HG03457 (cell line): ENCODE measurements around the gene LSAMP.
"Not testable (repeated sequence)": the region's sequence is repeated elsewhere in the genome, so short reads cannot be mapped to it uniquely, and the experiment has no call there.

Source experiments
- ATAC-seq: cut with Tn5 transposase; IDR thresholded peaks from one replicate; pipeline ENCODE4 v1.9.1; 2021; ENCODE audit warnings: moderate number of reproducible peaks; ENCODE audit not compliant: unreplicated experiment

The LSAMP gene

GRCh38 chr3:116247605-116248004, 197.7 kb downstream of the LSAMP start:
- ATAC-seq = no peak

GRCh38 chr3:116246406-116246980, 198.8 kb downstream of the LSAMP start:
- no peak for ATAC-seq

DNA sequence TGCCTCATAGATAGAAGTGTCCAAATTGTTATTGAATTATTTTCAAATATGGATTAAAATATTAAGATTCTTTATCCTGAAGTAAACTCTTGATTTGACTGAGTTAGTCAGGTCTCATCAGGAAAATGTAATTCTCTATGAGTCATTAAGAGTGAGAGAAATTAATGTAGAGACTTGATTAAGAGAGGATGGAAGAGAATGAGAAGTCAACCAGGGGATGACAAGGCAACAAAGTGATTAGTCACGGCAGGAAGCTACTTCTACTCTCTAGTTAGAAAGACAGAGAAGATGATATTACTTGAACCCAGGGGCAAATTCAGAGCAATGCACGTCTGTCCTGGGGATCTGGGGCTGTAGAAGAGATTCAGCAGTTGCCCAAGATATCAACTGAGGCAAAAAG, 202.5 kb downstream of the LSAMP start:
- ATAC-seq = no peak

DNA sequence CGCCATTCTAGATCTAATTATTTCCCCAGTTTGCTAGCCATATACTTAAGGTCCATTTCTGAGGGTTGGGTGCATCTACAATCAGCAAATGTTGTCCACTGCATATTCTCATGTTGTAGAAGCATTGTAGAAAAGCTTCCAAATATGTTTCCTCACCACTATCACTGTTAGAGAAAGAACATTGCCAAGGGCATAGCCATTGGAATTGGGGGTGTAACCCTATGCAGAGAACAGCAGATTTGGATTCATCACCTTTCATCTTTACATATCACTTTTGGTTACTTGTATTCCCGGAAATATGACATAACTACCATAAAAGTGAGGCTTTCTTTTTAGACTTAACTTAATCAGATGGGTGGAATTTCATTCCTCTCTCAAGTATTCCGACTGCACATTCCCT, 203.6 kb downstream of the LSAMP start:
- ATAC-seq = no peak

GRCh38 chr3:116240261-116240660, 205.0 kb downstream of the LSAMP start:
- no peak for ATAC-seq

DNA sequence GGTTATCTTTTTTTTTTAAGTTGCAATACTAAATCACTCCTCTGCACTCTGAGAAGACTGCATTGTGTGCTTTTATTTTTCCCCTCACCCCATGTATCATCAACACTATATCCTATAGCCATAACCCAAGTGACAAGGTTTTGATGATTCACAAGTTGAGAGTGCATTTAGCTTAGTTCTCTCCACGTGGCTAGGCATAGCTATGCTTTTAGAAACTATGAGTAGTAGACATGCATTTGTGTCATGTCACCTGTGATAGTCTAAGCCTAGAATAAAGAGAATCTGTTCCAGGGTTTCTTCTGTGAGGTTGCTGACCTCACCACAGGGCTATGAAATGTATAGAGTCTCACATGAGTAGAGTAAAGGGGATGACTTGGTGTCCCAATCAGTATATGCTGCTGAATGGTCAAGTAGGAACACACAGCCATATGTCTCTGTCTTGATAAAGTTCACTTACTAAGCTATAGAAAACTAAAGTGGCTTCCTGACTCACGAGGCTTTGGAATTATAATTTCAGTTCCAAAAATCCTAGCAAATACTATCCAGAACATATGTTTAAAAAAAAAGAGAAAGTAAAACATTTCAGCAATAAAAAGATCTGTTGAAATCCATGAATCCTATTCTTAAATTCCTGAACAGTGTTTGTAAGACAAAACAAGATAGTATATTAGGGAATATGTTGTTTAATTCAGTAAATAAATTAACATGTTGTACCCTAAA, 206.3 kb downstream of the LSAMP start:
- no peak for ATAC-seq

GRCh38 chr3:116233711-116234357, 211.5 kb downstream of the LSAMP start:
- no peak for ATAC-seq

GRCh38 chr3:116230431-116231020, 214.8 kb downstream of the LSAMP start:
- no peak for ATAC-seq

- no peak for ATAC-seq
Measured at GRCh38 chr3:116226266-116226665, 219.0 kb downstream of the LSAMP start.

GRCh38 chr3:116216761-116217160, 228.5 kb downstream of the LSAMP start:
- ATAC-seq = no peak

GRCh38 chr3:116211901-116212300, 233.4 kb downstream of the LSAMP start:
- ATAC-seq = no peak

DNA sequence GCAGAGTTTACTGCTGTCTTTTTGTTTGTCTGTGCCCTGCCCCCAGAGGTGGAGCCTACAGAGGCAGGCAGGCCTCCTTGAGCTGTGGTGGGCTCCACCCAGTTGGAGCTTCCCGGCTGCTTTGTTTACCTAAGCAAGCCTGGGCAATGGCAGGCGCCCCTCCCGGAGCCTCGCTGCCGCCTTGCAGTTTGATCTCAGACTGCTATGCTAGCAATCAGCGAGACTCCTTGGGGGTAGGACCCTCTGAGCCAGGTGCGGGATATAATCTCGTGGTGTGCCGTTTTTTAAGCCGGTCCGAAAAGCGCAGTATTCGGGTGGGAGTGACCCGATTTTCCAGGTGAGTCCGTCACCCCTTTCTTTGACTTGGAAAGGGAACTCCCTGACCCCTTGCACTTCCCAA, 236.5 kb downstream of the LSAMP start:
- ATAC-seq = not testable (repeated sequence)

- no peak for ATAC-seq
Measured at GRCh38 chr3:116200956-116201690, 244.2 kb downstream of the LSAMP start.

DNA sequence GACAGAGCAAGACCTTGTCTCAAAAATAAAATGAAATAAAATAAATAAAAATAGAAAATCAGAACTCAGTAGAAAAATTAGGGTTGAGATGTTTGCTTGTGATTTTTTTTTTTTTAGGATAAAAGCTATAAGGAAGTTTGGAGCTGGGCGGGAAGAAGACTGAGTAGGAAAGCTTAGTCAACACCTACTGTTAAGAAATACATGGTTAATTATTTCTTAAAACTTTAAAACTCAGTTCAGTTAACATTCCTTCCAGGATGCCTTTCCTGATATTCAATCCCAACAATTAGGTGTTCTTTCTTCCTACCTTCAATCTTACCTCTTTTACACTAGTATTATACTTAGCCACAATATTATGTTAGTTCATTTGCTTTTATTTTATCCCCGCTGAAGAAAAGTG, 246.2 kb downstream of the LSAMP start:
- no peak for ATAC-seq

GRCh38 chr3:116198087-116198486, 247.2 kb downstream of the LSAMP start:
- no peak for ATAC-seq

DNA sequence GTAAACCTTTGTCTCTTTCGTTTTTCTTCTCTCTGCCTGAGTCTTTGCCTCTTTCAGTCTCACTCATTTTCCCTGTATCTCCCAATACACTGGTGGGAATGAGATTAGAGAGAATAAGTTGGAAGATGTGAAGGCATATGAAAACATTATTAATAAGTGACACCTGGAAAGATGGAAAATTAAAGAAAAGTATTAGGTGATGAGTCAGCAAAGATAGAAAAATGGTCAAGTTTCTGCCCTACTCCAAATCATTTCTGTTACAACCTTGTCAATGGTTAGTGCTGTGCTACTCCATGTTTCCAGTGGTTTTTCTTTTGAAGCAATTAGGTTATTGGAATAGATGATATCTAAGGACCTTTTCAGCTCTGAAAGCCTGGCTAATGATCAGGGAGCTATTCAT, 252.8 kb downstream of the LSAMP start:
- ATAC-seq = no peak

GRCh38 chr3:116191409-116191808, 253.9 kb downstream of the LSAMP start:
- no peak for ATAC-seq

- no peak for ATAC-seq
Measured at GRCh38 chr3:116190095-116190494, 255.2 kb downstream of the LSAMP start.

DNA sequence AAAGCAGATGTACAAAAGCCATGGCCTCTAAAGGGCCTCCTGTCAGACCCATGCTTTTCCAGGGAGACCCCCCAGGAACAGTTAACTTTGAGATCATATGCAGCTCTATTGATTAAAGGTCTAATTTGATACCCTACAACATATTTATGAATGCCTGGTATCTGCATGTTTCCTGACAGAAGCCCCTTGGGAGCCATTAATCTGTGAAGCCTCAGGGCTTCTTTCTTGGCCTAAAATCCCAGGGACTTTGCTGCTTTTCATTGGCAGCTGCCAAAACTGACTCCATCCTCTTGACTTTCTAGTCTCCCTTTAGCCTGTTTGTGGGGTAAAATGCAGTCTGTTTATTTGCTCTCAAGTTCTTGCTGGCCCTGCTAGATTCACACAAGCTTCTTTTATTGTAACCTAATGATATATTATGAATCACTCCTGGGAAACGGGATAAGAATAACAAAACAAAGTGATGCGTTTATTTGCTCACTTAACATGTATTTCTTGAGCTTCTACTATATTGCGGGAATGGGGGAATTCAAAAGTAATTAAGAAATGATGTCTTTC, 257.0 kb downstream of the LSAMP start:
- ATAC-seq = no peak

DNA sequence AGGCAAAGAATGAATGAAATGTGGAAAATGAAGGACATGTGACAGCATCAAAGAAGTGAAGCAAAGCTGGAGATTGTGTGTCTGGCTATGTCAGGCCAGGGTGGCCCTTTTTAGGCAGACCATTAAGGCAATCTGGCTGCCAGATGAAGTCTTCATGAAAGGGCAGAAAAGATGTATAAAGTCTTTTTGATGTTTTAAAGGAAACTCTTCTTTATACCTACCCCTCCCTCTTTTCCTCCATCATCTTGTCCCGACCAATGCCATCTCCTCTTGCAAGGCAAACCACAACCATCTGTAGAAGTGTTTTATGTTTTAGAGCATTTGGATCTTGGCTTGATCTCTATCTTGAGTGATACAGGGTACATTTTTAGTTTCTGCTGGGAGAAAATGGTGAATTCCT, 259.2 kb downstream of the LSAMP start:
- ATAC-seq = no peak

DNA sequence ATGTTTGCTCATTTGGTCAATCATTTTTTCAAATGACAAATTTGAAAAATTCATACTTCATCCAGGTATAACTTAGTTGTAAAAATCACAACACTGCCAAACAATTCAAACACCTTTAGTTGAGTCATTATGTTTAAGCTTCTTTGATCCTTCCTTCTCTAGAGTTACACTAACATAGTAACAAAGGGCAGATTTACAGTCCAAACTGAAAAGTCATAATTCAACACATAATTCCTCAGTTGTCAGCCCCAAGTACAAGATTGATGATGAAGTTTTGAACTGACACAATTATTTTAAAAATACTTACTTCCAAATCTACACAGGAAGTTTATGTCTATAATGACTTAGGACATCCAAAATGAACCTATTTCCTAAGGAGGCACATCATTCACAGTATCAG, 264.1 kb downstream of the LSAMP start:
- ATAC-seq = no peak
